ENCODE results near the gene B9D1. TPM values are rescaled to one million over a fixed set of nuclear protein-coding genes. Genes with fewer than 3 reads are reported as not detected.

The B9D1 gene
- total RNA-seq, 3 donors from 2014 or later (not counting 1 experiment from before 2014, with no cell fraction given): 3.1 to 7.5 (median 3.7) TPM

- H3K4me3 Mint-ChIP-seq: no peak overlapping the region
Observed at GRCh38 chr17:19331543-19332245, 30.8 kb downstream of the B9D1 start.

GRCh38 chr17:19331134-19331533 is 31.4 kb downstream of the B9D1 start:
- Mint-ChIP-seq H3K27ac (no peak overlapping the region), H3K36me3 (no peaks in the 10 kb centered on the region), H3K27me3 (ENCODE audit: low read depth in 2 of 2) (peaks cover 9 to 13% of the 10 kb centered on the region in 2 donors), H3K9me3 (no peaks in the 10 kb centered on the region), H3K4me3 (no peak overlapping the region), H3K4me1 (no peaks in the 10 kb centered on the region)
- Histone ChIP-seq H3K4me3 (ENCODE audit: low read length) (no peak overlapping the region), H3K9me3 (ENCODE audit: control insufficient read depth, insufficient read depth, low read length) (no peaks in the 10 kb centered on the region), H3K36me3 (ENCODE audit: control insufficient read depth, insufficient read depth, low read length) (no peaks in the 10 kb centered on the region), H3K27me3 (ENCODE audit: control insufficient read depth, insufficient read depth, low read length) (no peaks in the 10 kb centered on the region), H3K27ac (ENCODE audit: low read length) (no peak overlapping the region), H3K4me1 (ENCODE audit: control insufficient read depth, insufficient read depth, low read length) (no peaks in the 10 kb centered on the region)
- WGBS (ENCODE audit: insufficient coverage): 100% methylated on average over 3 of the region's 4 CpGs
- no peak for TF ChIP-seq CTCF (IDR thresholded peaks at IDR 0.05)
- ATAC-seq: no peak
- no peak for DNase-seq
- intact Hi-C loops (cut with micrococcal nuclease): no loop called here

More at GRCh38 chr17:19331543-19332245, 30.8 kb downstream of the B9D1 start:
- Histone ChIP-seq H3K27me3 (ENCODE audit: control insufficient read depth, insufficient read depth, low read length) (no peaks in the 10 kb centered on the region), H3K27ac (ENCODE audit: low read length) (no peak overlapping the region), H3K9me3 (ENCODE audit: control insufficient read depth, insufficient read depth, low read length) (no peaks in the 10 kb centered on the region), H3K4me3 (ENCODE audit: low read length) (no peak overlapping the region), H3K36me3 (ENCODE audit: control insufficient read depth, insufficient read depth, low read length) (no peaks in the 10 kb centered on the region), H3K4me1 (ENCODE audit: control insufficient read depth, insufficient read depth, low read length) (no peaks in the 10 kb centered on the region)
- WGBS (ENCODE audit: insufficient coverage): 88% methylated on average over 13 of the region's 13 CpGs
- no peak for TF ChIP-seq CTCF (IDR thresholded peaks at IDR 0.05)
- no peak for ATAC-seq
- Mint-ChIP-seq H3K27me3 (ENCODE audit: low read depth in 2 of 2) (peaks cover 9 to 13% of the 10 kb centered on the region in 2 donors), H3K27ac (no peak overlapping the region), H3K9me3 (no peaks in the 10 kb centered on the region), H3K4me1 (no peaks in the 10 kb centered on the region), H3K36me3 (no peaks in the 10 kb centered on the region)
- DNase-seq: no peak
- intact Hi-C loops (cut with micrococcal nuclease): no loop called here

- Mint-ChIP-seq H3K4me3 (no peak overlapping the region), H3K27ac (no peak overlapping the region), H3K9me3 (no peaks in the 10 kb centered on the region), H3K36me3 (peaks cover 6% of the 10 kb centered on the region), H3K4me1 (no peaks in the 10 kb centered on the region), H3K27me3 (ENCODE audit: low read depth in 2 of 2) (peaks cover 2 to 9% of the 10 kb centered on the region in 2 donors)
- DNase-seq: no peak
- Histone ChIP-seq H3K4me3 (ENCODE audit: low read length) (no peak overlapping the region), H3K4me1 (ENCODE audit: control insufficient read depth, insufficient read depth, low read length) (no peaks in the 10 kb centered on the region), H3K36me3 (ENCODE audit: control insufficient read depth, insufficient read depth, low read length) (no peaks in the 10 kb centered on the region), H3K27me3 (ENCODE audit: control insufficient read depth, insufficient read depth, low read length) (no peaks in the 10 kb centered on the region), H3K27ac (ENCODE audit: low read length) (no peak overlapping the region), H3K9me3 (ENCODE audit: control insufficient read depth, insufficient read depth, low read length) (no peaks in the 10 kb centered on the region)
- intact Hi-C loops (cut with micrococcal nuclease): no loop called here
- no peak for TF ChIP-seq CTCF (IDR thresholded peaks at IDR 0.05)
- no peak for ATAC-seq
- 89% methylated on average over 3 of the region's 3 CpGs for WGBS (ENCODE audit: insufficient coverage)
Observed at GRCh38 chr17:19330271-19330670, 32.3 kb downstream of the B9D1 start.

GRCh38 chr17:19329839-19330238 is 32.7 kb downstream of the B9D1 start:
- Mint-ChIP-seq H3K36me3 (peaks cover 10% of the 10 kb centered on the region), H3K4me1 (no peaks in the 10 kb centered on the region), H3K27ac (no peak overlapping the region), H3K9me3 (no peaks in the 10 kb centered on the region), H3K27me3 (ENCODE audit: low read depth in 2 of 2) (peaks cover 2 to 9% of the 10 kb centered on the region in 2 donors), H3K4me3 (no peak overlapping the region)
- WGBS (ENCODE audit: insufficient coverage): 98% methylated on average over 2 of the region's 2 CpGs
- intact Hi-C loops (cut with micrococcal nuclease): no loop called here
- H3K36me3 ChIP-seq (ENCODE audit: control insufficient read depth, insufficient read depth, low read length): no peaks in the 10 kb centered on the region
- H3K27ac ChIP-seq (ENCODE audit: low read length): no peak overlapping the region
- H3K4me1 ChIP-seq (ENCODE audit: control insufficient read depth, insufficient read depth, low read length): no peaks in the 10 kb centered on the region
- no peak for TF ChIP-seq CTCF (IDR thresholded peaks at IDR 0.05)
- ATAC-seq: no peak
- DNase-seq: no peak
- no peaks in the 10 kb centered on the region for H3K27me3 ChIP-seq (ENCODE audit: control insufficient read depth, insufficient read depth, low read length)
- H3K9me3 ChIP-seq (ENCODE audit: control insufficient read depth, insufficient read depth, low read length): no peaks in the 10 kb centered on the region
- H3K4me3 ChIP-seq (ENCODE audit: low read length): no peak overlapping the region

All from natural killer cell (primary cell).